ENCODE data around the gene USP3.

DNA sequence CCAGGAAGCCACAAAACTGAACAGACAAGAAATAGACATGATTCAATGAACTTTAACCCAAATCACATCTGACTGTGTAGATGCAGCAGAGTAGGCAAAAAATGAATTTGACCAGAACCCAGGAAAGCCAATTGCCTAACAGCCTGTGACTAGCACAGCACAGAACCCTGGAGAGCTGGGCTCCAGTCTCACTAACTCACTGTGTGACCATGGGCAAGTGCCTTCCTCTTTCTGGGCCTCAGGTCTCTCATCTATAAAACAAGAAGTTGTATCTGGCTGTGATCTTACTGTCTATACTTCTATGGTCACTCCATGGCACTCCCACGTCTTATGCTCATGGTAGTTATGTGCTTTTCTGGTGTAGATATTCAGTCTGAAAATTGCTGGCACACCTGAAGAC lies 48.1 kb upstream of the USP3 start:
- TF ChIP-seq ZNF384 (IDR thresholded peaks at IDR 0.05; ENCODE audit: low read depth, low read length), result no peak
- TF ChIP-seq, protein P1, sequence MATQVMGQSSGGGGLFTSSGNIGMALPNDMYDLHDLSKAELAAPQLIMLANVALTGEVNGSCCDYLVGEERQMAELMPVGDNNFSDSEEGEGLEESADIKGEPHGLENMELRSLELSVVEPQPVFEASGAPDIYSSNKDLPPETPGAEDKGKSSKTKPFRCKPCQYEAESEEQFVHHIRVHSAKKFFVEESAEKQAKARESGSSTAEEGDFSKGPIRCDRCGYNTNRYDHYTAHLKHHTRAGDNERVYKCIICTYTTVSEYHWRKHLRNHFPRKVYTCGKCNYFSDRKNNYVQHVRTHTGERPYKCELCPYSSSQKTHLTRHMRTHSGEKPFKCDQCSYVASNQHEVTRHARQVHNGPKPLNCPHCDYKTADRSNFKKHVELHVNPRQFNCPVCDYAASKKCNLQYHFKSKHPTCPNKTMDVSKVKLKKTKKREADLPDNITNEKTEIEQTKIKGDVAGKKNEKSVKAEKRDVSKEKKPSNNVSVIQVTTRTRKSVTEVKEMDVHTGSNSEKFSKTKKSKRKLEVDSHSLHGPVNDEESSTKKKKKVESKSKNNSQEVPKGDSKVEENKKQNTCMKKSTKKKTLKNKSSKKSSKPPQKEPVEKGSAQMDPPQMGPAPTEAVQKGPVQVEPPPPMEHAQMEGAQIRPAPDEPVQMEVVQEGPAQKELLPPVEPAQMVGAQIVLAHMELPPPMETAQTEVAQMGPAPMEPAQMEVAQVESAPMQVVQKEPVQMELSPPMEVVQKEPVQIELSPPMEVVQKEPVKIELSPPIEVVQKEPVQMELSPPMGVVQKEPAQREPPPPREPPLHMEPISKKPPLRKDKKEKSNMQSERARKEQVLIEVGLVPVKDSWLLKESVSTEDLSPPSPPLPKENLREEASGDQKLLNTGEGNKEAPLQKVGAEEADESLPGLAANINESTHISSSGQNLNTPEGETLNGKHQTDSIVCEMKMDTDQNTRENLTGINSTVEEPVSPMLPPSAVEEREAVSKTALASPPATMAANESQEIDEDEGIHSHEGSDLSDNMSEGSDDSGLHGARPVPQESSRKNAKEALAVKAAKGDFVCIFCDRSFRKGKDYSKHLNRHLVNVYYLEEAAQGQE (IDR thresholded peaks at IDR 0.05; ENCODE audit: borderline replicate concordance), result no peak
- TF ChIP-seq, protein P1 (CRISPR knock-in tag; IDR thresholded peaks at IDR 0.05; ENCODE audit: low read depth), result no peak
- TF ChIP-seq POLR2A (conservative IDR thresholded peaks at IDR 0.05), result no peak
- TF ChIP-seq POLR2AphosphoS5 (IDR thresholded peaks at IDR 0.05; ENCODE audit: control insufficient read depth, insufficient read depth, low read depth, low read length), result no peak
- TF ChIP-seq, protein P2, sequence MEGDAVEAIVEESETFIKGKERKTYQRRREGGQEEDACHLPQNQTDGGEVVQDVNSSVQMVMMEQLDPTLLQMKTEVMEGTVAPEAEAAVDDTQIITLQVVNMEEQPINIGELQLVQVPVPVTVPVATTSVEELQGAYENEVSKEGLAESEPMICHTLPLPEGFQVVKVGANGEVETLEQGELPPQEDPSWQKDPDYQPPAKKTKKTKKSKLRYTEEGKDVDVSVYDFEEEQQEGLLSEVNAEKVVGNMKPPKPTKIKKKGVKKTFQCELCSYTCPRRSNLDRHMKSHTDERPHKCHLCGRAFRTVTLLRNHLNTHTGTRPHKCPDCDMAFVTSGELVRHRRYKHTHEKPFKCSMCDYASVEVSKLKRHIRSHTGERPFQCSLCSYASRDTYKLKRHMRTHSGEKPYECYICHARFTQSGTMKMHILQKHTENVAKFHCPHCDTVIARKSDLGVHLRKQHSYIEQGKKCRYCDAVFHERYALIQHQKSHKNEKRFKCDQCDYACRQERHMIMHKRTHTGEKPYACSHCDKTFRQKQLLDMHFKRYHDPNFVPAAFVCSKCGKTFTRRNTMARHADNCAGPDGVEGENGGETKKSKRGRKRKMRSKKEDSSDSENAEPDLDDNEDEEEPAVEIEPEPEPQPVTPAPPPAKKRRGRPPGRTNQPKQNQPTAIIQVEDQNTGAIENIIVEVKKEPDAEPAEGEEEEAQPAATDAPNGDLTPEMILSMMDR (IDR thresholded peaks at IDR 0.05 in 2 of 3, conservative IDR thresholded peaks at IDR 0.05 in 1 of 3; ENCODE audit: insufficient read depth in 2 of 3, low read depth in 1 of 3, low read length in 3 of 3), result no peak
- no peak for TF ChIP-seq ESRRB (CRISPR knock-in tag; IDR thresholded peaks at IDR 0.05; ENCODE audit: borderline replicate concordance)
- no peak for TF ChIP-seq CBX8 (IDR thresholded peaks at IDR 0.05; ENCODE audit: borderline replicate concordance, extremely low read depth, low read depth, low read length, poor library complexity, severe bottlenecking)
- TF ChIP-seq FOXA1 (IDR thresholded peaks at IDR 0.05; ENCODE audit: borderline replicate concordance), result no peak
- no peak for TF ChIP-seq SRSF1 (IDR thresholded peaks at IDR 0.05; ENCODE audit: low read depth, low read length)
- TF ChIP-seq ZZZ3 (IDR thresholded peaks at IDR 0.05), result no peak
- TF ChIP-seq U2AF1 (optimal IDR thresholded peaks at IDR 0.05; ENCODE audit: low read depth, low read length), result no peak
- TF ChIP-seq BRD4 (IDR thresholded peaks at IDR 0.05), result no peak

All from K562 (cell line).